Endothelial cell of umbilical vein (primary cell): ENCODE measurements around the gene SLC12A3.

ENCODE experiments used
- EZH2 ChIP-seq: IDR thresholded peaks from 2 replicates; pipeline ENCODE4 v1.6.1; 2012; ENCODE audit warnings: borderline replicate concordance, low read depth, mild to moderate bottlenecking, moderate library complexity, low read length, inconsistent platforms; ENCODE audit not compliant: severe bottlenecking
- FOS ChIP-seq: IDR thresholded peaks from 2 replicates; pipeline ENCODE4 v1.6.1; 2011; ENCODE audit warnings: mild to moderate bottlenecking, low read length, moderate library complexity, borderline replicate concordance; ENCODE audit not compliant: insufficient read depth
- GATA2 ChIP-seq: IDR thresholded peaks from 2 replicates; pipeline ENCODE4 v1.7.0; 2011; ENCODE audit warnings: low read depth, mild to moderate bottlenecking, moderate library complexity, mixed read lengths, low read length; ENCODE audit not compliant: insufficient read length, insufficient read depth
- JUN ChIP-seq: IDR thresholded peaks from 2 replicates; pipeline ENCODE4 v1.6.1; 2011; ENCODE audit warnings: borderline replicate concordance, low read depth; ENCODE audit not compliant: insufficient read length, insufficient read depth
- MYC ChIP-seq: IDR thresholded peaks from one replicate; pipeline ENCODE4 v1.6.1; 2011; ENCODE audit warnings: mild to moderate bottlenecking, low read depth, low read length
- POLR2A ChIP-seq: IDR thresholded peaks from 2 replicates; pipeline ENCODE4 v1.6.1; 2012; ENCODE audit warnings: low read depth, mild to moderate bottlenecking, control low read depth, low read length
- POLR2AphosphoS5 ChIP-seq: IDR thresholded peaks from 2 replicates; pipeline ENCODE4 v1.6.1; 2012; ENCODE audit warnings: low read depth, mild to moderate bottlenecking, control low read depth, low read length, moderate library complexity; ENCODE audit not compliant: insufficient read depth
- TF ChIP-seq, protein P1 (sequence below), 2 donors: IDR thresholded peaks; 1 replicate in 1 of 2; 2 replicates in 1 of 2; pipeline ENCODE4 v1.5.1; 2011; ENCODE audit warnings: low read length in 2 of 2, mild to moderate bottlenecking in 2 of 2, moderate library complexity in 2 of 2, control low read depth in 1 of 2, inconsistent platforms in 1 of 2, low read depth in 1 of 2; ENCODE audit not compliant: insufficient read depth in 1 of 2; ENCODE audit errors: extremely low read depth in 1 of 2
- TF ChIP-seq, protein P2 (sequence below): IDR thresholded peaks from 2 replicates; pipeline ENCODE4 v1.6.1; 2011; ENCODE audit not compliant: insufficient read depth, insufficient read length

DNA sequence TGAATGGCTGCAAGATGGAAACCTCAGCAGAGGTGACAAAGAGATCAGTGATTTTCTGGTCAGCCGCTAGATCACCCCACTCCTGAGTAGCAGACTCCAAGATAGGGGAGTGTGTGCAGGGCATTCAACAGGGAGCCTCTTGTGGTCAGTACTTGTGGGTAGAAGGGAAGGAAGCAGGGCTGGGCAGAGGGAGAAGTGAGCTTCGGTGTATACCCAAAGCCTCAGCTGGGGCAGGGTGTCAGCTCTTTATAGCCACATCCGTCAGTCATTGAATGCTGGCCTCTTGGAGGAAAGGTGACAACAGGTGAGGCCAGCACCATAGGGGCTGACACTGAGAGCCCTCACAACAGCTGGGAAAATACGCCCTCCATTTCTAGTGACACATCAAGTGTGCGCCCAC lies 2.2 kb upstream of the SLC12A3 start:
- TF ChIP-seq, protein P1, sequence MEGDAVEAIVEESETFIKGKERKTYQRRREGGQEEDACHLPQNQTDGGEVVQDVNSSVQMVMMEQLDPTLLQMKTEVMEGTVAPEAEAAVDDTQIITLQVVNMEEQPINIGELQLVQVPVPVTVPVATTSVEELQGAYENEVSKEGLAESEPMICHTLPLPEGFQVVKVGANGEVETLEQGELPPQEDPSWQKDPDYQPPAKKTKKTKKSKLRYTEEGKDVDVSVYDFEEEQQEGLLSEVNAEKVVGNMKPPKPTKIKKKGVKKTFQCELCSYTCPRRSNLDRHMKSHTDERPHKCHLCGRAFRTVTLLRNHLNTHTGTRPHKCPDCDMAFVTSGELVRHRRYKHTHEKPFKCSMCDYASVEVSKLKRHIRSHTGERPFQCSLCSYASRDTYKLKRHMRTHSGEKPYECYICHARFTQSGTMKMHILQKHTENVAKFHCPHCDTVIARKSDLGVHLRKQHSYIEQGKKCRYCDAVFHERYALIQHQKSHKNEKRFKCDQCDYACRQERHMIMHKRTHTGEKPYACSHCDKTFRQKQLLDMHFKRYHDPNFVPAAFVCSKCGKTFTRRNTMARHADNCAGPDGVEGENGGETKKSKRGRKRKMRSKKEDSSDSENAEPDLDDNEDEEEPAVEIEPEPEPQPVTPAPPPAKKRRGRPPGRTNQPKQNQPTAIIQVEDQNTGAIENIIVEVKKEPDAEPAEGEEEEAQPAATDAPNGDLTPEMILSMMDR (IDR thresholded peaks at IDR 0.05; ENCODE audit: extremely low read depth in 1 of 2, insufficient read depth in 1 of 2, low read depth in 1 of 2, low read length in 2 of 2) = no peak
- TF ChIP-seq, protein P2, sequence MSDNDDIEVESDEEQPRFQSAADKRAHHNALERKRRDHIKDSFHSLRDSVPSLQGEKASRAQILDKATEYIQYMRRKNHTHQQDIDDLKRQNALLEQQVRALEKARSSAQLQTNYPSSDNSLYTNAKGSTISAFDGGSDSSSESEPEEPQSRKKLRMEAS = no peak
- TF ChIP-seq EZH2 = no peak
- TF ChIP-seq POLR2AphosphoS5 = no peak
- no peak for TF ChIP-seq POLR2A
- TF ChIP-seq FOS = no peak
- TF ChIP-seq MYC = no peak
- no peak for TF ChIP-seq GATA2
- no peak for TF ChIP-seq JUN
